Mucosa of descending colon (tissue), 3 donors: ENCODE results near the gene EMC6. TPM values are rescaled to one million over a fixed set of nuclear protein-coding genes. Genes with fewer than 3 reads are reported as not detected.
A peak's percentile ranks its signal among the peaks of the same experiment; 100 is the strongest.

ENCODE experiments used
- ATAC-seq: fragments of 200-7000 bp; cut with Tn5 transposase; one replicate; pipeline ENCODE4 v1.9.1; 2020; ENCODE audit warnings: mild to moderate bottlenecking, moderate library complexity
- DNase-seq, 3 donors: peaks; one replicate each; pipeline ENCODE4 v3.0.0-alpha.2; 2020
- H3K36me3 ChIP-seq: fragments of 200-600 bp; one replicate; pipeline ENCODE4 v1.8.0; 2021; ENCODE audit warnings: low read depth, mild to moderate bottlenecking
- H3K4me1 ChIP-seq: fragments of 200-600 bp; one replicate; pipeline ENCODE4 v1.8.0; 2021; ENCODE audit warnings: low read depth, mild to moderate bottlenecking
- H3K4me3 ChIP-seq: fragments of 200-600 bp; one replicate; pipeline ENCODE4 v1.8.0; 2021; ENCODE audit warnings: mild to moderate bottlenecking
- H3K9me3 ChIP-seq: fragments of 200-600 bp; one replicate; pipeline ENCODE4 v1.8.0; 2021; ENCODE audit warnings: mild to moderate bottlenecking
- intact Hi-C, 2 donors: fragments of 100-400 bp; cut with DNase I in 1 of 2; cut with micrococcal nuclease in 1 of 2; formaldehyde crosslinking; loops; one replicate each; pipeline versions ENCODE4 v1.11.0 to v1.11.1; 2022; cut with DNase I, micrococcal nuclease
- total RNA-seq, 3 donors: library from RNA; stranded (reverse); fragmentation: NEBNext Ultra II Directional in 2 of 3; extraction: Animal tissue kit (Norgen Biotek cat#: 25700) in 2 of 3; gene quantifications; one replicate each; pipeline versions ENCODE4 v1.2.1 to v1.2.4, GENCODE V29; 2021 to 2023
- TF ChIP-seq, protein P1 (sequence below): fragments of 200-600 bp; IDR thresholded peaks from one replicate; pipeline ENCODE4 v1.8.0; 2022; ENCODE audit warnings: antibody characterized with exemption, mild to moderate bottlenecking
- donor health status: DM: no; HTN: no; CAD: no; lungs with moderate emphysema.
- donor health status: DM: no; HTN: no; CAD: no.
- donor health status: DM: no; HTN: yes; CAD: no.

Gene EMC6
- total RNA-seq, 3 donors from 2014 or later: 29.3 to 41.3 (median 32.8) TPM

GRCh38 chr17:3639981-3640596 is 28.5 kb upstream of the EMC6 start:
- peaks cover 3% of the 10 kb centered on the region for H3K4me1 ChIP-seq
- no peaks in the 10 kb centered on the region for H3K9me3 ChIP-seq
- peak in 1 of 3 donors; percentile 24 for DNase-seq
- H3K4me3 ChIP-seq: no peak overlapping the region
- TF ChIP-seq, protein P1, sequence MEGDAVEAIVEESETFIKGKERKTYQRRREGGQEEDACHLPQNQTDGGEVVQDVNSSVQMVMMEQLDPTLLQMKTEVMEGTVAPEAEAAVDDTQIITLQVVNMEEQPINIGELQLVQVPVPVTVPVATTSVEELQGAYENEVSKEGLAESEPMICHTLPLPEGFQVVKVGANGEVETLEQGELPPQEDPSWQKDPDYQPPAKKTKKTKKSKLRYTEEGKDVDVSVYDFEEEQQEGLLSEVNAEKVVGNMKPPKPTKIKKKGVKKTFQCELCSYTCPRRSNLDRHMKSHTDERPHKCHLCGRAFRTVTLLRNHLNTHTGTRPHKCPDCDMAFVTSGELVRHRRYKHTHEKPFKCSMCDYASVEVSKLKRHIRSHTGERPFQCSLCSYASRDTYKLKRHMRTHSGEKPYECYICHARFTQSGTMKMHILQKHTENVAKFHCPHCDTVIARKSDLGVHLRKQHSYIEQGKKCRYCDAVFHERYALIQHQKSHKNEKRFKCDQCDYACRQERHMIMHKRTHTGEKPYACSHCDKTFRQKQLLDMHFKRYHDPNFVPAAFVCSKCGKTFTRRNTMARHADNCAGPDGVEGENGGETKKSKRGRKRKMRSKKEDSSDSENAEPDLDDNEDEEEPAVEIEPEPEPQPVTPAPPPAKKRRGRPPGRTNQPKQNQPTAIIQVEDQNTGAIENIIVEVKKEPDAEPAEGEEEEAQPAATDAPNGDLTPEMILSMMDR: no peak
- intact Hi-C loops: no loop called here
- no peaks in the 10 kb centered on the region for H3K36me3 ChIP-seq
- ATAC-seq: no peak

- ATAC-seq: no peak
- H3K4me3 ChIP-seq: no peak overlapping the region
- H3K9me3 ChIP-seq: no peaks in the 10 kb centered on the region
- no peaks in the 10 kb centered on the region for H3K4me1 ChIP-seq
- H3K36me3 ChIP-seq: no peaks in the 10 kb centered on the region
- TF ChIP-seq, protein P1: no peak
- peak in 1 of 3 donors; percentile 4 for DNase-seq
- intact Hi-C loops: no loop called here
These were observed 27.6 kb upstream of the EMC6 start for GRCh38 chr17:3641014-3641413.

- ATAC-seq: no peak
- no peaks in the 10 kb centered on the region for H3K36me3 ChIP-seq
These were observed 26.7 kb upstream of the EMC6 start for GRCh38 chr17:3641717-3642486.

DNA sequence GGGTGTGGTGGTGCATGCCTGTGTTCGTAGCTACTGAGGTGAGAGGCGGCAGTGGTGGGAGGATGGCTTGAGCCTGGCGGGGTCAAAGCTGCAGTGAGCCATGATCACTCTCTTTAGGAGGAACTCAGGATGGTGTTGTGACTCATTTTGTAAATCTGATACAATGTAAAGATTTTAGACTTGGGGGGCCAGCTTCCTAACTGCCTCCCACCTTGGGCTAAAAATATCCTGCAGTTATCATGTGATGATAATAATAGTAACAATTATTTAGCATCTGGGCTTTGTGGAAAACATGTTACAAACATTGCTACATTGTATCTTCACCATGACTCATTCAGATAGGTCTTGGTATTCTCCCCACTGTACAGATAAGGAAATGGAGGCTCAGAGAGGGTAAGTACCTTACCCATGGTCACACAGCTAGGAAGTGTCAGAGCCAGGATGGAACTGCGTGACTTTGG is 24.7 kb upstream of the EMC6 start:
- Histone ChIP-seq H3K4me3 (no peak overlapping the region), H3K36me3 (no peaks in the 10 kb centered on the region), H3K4me1 (no peaks in the 10 kb centered on the region), H3K9me3 (no peaks in the 10 kb centered on the region)
- TF ChIP-seq, protein P1: no peak
- no peak for DNase-seq
- intact Hi-C loops: no loop called here
- no peak for ATAC-seq

More at GRCh38 chr17:3641717-3642486, 26.7 kb upstream of the EMC6 start:
- no peaks in the 10 kb centered on the region for H3K4me1 ChIP-seq
- H3K9me3 ChIP-seq: no peaks in the 10 kb centered on the region
- no peak for DNase-seq
- TF ChIP-seq, protein P1: no peak
- no peak overlapping the region for H3K4me3 ChIP-seq
- intact Hi-C loops: no loop called here

GRCh38 chr17:3645310-3645709 is 23.3 kb upstream of the EMC6 start:
- DNase-seq: no peak
- Histone ChIP-seq H3K36me3 (no peaks in the 10 kb centered on the region), H3K4me3 (no peak overlapping the region), H3K4me1 (no peaks in the 10 kb centered on the region), H3K9me3 (no peaks in the 10 kb centered on the region)
- intact Hi-C loops: no loop called here
- ATAC-seq: no peak
- TF ChIP-seq, protein P1: no peak
